ENCODE data around the gene PAPPA2.

- TF ChIP-seq POLR2A (IDR thresholded peaks at IDR 0.05; ENCODE audit: low read length) (no peak), GATA1 (IDR thresholded peaks at IDR 0.05; ENCODE audit: low read depth, low read length) (no peak)
These were observed 392.1 kb downstream of the PAPPA2 start for GRCh38 chr1:176854758-176855745.
